Measurements from ENCODE around the gene LRRC72.
"Not testable (repeated sequence)": the region's sequence is repeated elsewhere in the genome, so short reads cannot be mapped to it uniquely, and the experiment has no call there.

The LRRC72 gene

GRCh38 chr7:16529697-16530096 lies 3.1 kb downstream of the LRRC72 start:
- no peak for DNase-seq (ENCODE audit: low spot score)

- DNase-seq (ENCODE audit: low spot score) = no peak
Observed at GRCh38 chr7:16531707-16532106, 5.1 kb downstream of the LRRC72 start.

GRCh38 chr7:16532272-16532671 lies 5.6 kb downstream of the LRRC72 start:
- DNase-seq (ENCODE audit: low spot score) = no peak

GRCh38 chr7:16535500-16535899 lies 8.9 kb downstream of the LRRC72 start:
- no peak for DNase-seq (ENCODE audit: low spot score)

GRCh38 chr7:16540559-16540958 lies 13.9 kb downstream of the LRRC72 start:
- not testable (repeated sequence) for DNase-seq (ENCODE audit: low spot score)

- no peak for DNase-seq (ENCODE audit: low spot score)
Observed at GRCh38 chr7:16542401-16542800, 15.8 kb downstream of the LRRC72 start.

GRCh38 chr7:16543456-16543855 lies 16.8 kb downstream of the LRRC72 start:
- no peak for DNase-seq (ENCODE audit: low spot score)

- no peak for DNase-seq (ENCODE audit: low spot score)
Observed at GRCh38 chr7:16546921-16547505, 20.4 kb downstream of the LRRC72 start.

DNA sequence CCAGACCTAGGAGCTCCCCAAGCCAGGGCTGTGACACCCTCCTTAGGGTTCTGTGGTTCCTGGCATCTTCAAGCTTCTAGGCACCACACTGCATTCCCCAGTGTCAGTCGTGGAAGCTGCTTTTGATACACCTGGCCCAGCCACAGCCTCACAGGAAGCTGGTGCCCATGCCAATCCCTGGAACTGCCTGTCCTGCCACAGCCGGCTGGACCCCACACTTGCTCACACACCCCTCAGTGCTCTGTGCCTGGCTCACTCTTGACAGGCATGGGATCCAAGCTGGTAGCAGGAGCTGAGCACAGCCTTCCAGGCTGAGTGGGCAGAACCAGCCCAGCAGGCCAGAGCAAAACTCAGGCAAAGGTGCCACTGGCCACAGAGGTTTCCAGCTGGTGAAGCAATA lies 21.8 kb downstream of the LRRC72 start:
- DNase-seq (ENCODE audit: low spot score) = no peak

DNA sequence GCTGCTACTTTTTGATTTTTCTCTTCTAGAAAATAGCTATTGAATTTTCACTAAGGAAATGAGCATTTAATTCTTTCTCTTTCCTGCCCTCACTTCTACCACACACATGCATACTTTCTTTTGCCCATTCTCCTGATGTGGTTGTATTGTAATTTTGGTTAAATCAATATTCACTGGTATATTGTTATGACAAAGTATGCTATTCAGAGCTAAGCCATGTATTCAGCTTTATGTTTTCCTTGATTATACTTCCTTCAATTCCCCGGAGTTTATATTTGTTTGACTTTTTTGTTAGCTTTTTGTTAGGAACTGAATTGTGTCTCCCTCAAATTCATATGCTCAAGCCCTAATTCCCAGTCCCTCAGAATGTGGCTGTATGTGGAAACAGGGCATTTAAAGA lies 24.0 kb downstream of the LRRC72 start:
- no peak for DNase-seq (ENCODE audit: low spot score)

- no peak for DNase-seq (ENCODE audit: low spot score)
Observed at GRCh38 chr7:16554518-16555236, 28.1 kb downstream of the LRRC72 start.

DNA sequence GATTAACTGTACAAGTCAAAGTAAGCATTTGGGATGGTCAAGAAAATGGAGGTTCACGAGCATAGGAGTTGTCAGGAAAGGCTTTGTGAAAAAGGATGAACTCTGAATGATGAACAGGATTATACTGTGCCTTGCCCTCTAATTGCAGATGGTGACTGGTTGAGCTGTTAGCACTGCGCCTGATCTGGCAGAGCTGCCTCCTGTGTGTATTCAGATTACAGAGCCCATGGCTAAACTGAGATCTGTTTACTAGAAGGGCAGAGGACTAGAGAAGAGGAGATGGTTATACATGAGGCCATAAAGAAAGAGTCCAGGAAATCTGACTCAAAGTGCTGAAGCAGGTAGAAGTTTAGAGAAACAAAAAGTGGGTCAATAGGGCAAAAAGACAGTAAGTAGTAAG lies 29.7 kb downstream of the LRRC72 start:
- no peak for DNase-seq (ENCODE audit: low spot score)

DNA sequence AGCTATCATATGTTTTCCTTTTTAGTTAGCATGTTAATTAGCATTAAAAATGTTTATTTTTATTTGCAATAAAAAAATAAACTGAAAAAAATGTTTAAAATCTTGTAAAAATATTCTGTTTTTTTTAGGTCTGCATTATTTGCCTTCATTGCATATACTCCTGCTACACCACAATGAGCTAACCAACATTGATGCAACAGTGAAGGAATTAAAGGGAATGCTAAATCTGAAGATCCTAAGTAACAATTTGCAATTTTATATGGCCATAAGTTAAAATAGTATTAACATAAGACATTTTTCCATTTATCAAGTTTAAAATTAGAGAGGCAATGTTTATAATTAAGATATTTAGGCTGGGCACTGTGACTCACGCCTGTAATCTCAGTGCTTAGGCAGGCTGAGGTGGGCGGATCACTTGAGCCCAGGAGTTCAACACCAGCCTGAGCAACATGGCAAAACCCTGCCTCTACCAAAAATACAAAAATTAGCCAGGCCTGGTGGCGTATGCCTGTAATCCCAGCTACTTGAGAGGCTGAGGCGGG lies 32.2 kb downstream of the LRRC72 start:
- DNase-seq (ENCODE audit: low spot score) = no peak

- no peak for DNase-seq (ENCODE audit: low spot score)
Observed at GRCh38 chr7:16559497-16560179, 33.0 kb downstream of the LRRC72 start.

- DNase-seq (ENCODE audit: low spot score) = no peak
Observed at GRCh38 chr7:16561943-16562342, 35.3 kb downstream of the LRRC72 start.

GRCh38 chr7:16562456-16563220 lies 36.0 kb downstream of the LRRC72 start:
- DNase-seq (ENCODE audit: low spot score) = no peak

GRCh38 chr7:16563281-16564022 lies 36.8 kb downstream of the LRRC72 start:
- DNase-seq (ENCODE audit: low spot score) = no peak

DNA sequence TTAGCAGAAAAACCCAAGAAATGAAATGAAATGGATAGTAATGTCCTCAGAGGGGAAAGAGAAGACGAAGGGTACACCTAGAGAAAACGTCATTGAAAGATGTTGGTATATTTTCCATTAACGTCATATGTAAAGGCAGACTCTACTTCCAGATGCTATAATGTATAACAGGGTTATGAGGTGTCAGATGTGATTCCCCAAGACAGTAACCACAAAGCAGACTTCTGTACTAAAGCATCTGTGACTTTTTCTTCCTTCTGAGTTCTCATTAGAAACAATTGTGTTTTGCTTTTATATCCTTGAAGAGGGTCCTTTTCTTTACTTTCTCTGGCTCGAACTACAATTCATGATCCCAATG lies 37.4 kb downstream of the LRRC72 start:
- no peak for DNase-seq (ENCODE audit: low spot score)

GRCh38 chr7:16564909-16565426 lies 38.3 kb downstream of the LRRC72 start:
- peak; percentile 34 for DNase-seq (ENCODE audit: low spot score)

- DNase-seq (ENCODE audit: low spot score) = no peak
Observed at GRCh38 chr7:16571941-16572340, 45.3 kb downstream of the LRRC72 start.

GRCh38 chr7:16579216-16579615 lies 52.6 kb downstream of the LRRC72 start:
- no peak for DNase-seq (ENCODE audit: low spot score)

DNA sequence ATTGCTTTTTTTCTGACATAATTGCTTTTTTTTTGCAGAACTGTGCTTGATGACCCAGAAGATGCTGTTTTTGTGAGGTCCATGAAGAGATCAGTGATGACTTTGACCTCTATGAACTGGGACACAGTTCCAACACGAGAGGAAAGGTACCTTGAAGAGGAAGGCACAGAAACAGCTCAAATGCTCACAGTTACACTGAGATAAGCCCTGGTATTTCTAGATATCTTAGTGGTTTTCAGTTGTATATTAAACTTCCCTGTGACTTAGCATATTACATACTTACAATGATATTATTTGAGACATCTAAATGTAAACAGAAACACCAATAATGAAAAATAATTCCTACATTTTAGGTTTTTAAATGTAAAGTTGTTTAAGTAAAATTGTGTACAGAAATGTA lies 54.7 kb downstream of the LRRC72 start:
- DNase-seq (ENCODE audit: low spot score) = no peak
